PC-3 (cell line): ENCODE measurements around the gene MET.

ENCODE experiments used
- EZH2 ChIP-seq: fragments of 300-600 bp; sonication (generic); IDR thresholded peaks from one replicate; pipeline ENCODE4 v1.6.1; 2017; ENCODE audit warnings: antibody characterized with exemption, mild to moderate bottlenecking, low read length; ENCODE audit not compliant: unreplicated experiment
- TF ChIP-seq, protein P1 (sequence below): fragments of 300-600 bp; sonication (generic); conservative IDR thresholded peaks from 2 replicates; pipeline ENCODE4 v1.5.1; 2017; ENCODE audit warnings: antibody characterized with exemption, low read depth, mild to moderate bottlenecking, low read length

- TF ChIP-seq, protein P1, sequence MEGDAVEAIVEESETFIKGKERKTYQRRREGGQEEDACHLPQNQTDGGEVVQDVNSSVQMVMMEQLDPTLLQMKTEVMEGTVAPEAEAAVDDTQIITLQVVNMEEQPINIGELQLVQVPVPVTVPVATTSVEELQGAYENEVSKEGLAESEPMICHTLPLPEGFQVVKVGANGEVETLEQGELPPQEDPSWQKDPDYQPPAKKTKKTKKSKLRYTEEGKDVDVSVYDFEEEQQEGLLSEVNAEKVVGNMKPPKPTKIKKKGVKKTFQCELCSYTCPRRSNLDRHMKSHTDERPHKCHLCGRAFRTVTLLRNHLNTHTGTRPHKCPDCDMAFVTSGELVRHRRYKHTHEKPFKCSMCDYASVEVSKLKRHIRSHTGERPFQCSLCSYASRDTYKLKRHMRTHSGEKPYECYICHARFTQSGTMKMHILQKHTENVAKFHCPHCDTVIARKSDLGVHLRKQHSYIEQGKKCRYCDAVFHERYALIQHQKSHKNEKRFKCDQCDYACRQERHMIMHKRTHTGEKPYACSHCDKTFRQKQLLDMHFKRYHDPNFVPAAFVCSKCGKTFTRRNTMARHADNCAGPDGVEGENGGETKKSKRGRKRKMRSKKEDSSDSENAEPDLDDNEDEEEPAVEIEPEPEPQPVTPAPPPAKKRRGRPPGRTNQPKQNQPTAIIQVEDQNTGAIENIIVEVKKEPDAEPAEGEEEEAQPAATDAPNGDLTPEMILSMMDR = no peak; the same call in 1 of the 2 replicates
- no peak for TF ChIP-seq EZH2
These were observed 43.1 kb downstream of the MET start for GRCh38 chr7:116715077-116715476.
